Mucosa of rectum (tissue), 2 donors: ENCODE data around the gene AADACL4.
"Not testable (repeated sequence)": the region's sequence is repeated elsewhere in the genome, so short reads cannot be mapped to it uniquely, and the experiment has no call there.

Experiments used
- H3K27ac ChIP-seq, 2 donors: one replicate each; pipeline ENCODE4 v1.7.0; 2013; ENCODE audit warnings: inconsistent platforms in 2 of 2, low read depth in 2 of 2, low read length in 2 of 2
- H3K27me3 ChIP-seq, 2 donors: one replicate each; pipeline ENCODE4 v1.7.0; 2013; ENCODE audit warnings: low read length in 2 of 2; ENCODE audit not compliant: control insufficient read depth in 2 of 2, insufficient read depth in 2 of 2
- H3K36me3 ChIP-seq, 2 donors: one replicate each; pipeline ENCODE4 v1.7.0; 2013; ENCODE audit warnings: low read length in 2 of 2; ENCODE audit not compliant: control insufficient read depth in 2 of 2, insufficient read depth in 2 of 2
- H3K4me1 ChIP-seq, 2 donors: one replicate each; pipeline ENCODE4 v1.7.0; 2013; ENCODE audit warnings: low read length in 2 of 2, mild to moderate bottlenecking in 1 of 2; ENCODE audit not compliant: control insufficient read depth in 2 of 2, insufficient read depth in 2 of 2
- H3K4me3 ChIP-seq, 2 donors: one replicate each; pipeline ENCODE4 v1.7.0; 2013; ENCODE audit warnings: low read length in 2 of 2
- H3K9ac ChIP-seq, 2 donors: one replicate each; pipeline ENCODE4 v1.7.0; 2013; ENCODE audit warnings: low read length in 2 of 2, low read depth in 1 of 2, mild to moderate bottlenecking in 1 of 2
- H3K9me3 ChIP-seq, 2 donors: one replicate each; pipeline ENCODE4 v1.7.0; 2013; ENCODE audit warnings: low read length in 2 of 2; ENCODE audit not compliant: control insufficient read depth in 2 of 2
- donor health status: healthy.
- donor health status: Normal muscosa, but diverticular disease.

The AADACL4 gene

GRCh38 chr1:12656575-12656974 lies 12.7 kb downstream of the AADACL4 start:
- no peaks in the 10 kb centered on the region for H3K4me1 ChIP-seq
- H3K4me3 ChIP-seq: no peak overlapping the region
- H3K9me3 ChIP-seq: no peaks in the 10 kb centered on the region
- no peaks in the 10 kb centered on the region for H3K27me3 ChIP-seq
- no peaks in the 10 kb centered on the region for H3K36me3 ChIP-seq
- no peak overlapping the region for H3K27ac ChIP-seq
- no peak overlapping the region for H3K9ac ChIP-seq

- no peak overlapping the region for H3K4me3 ChIP-seq
- H3K9ac ChIP-seq: no peak overlapping the region
Observed at GRCh38 chr1:12657060-12657884, 13.4 kb downstream of the AADACL4 start.

GRCh38 chr1:12657885-12658512 lies 14.1 kb downstream of the AADACL4 start:
- H3K4me3 ChIP-seq, H3K27ac ChIP-seq, H3K27me3 ChIP-seq, H3K36me3 ChIP-seq, H3K9me3 ChIP-seq, H3K4me1 ChIP-seq, H3K9ac ChIP-seq: not testable (repeated sequence)

More at GRCh38 chr1:12657060-12657884, 13.4 kb downstream of the AADACL4 start:
- Histone ChIP-seq H3K9me3 (no peaks in the 10 kb centered on the region), H3K4me1 (no peaks in the 10 kb centered on the region), H3K27me3 (no peaks in the 10 kb centered on the region), H3K36me3 (no peaks in the 10 kb centered on the region), H3K27ac (no peak overlapping the region)

- Histone ChIP-seq H3K27ac (no peak overlapping the region), H3K27me3 (no peaks in the 10 kb centered on the region), H3K9me3 (no peaks in the 10 kb centered on the region), H3K4me3 (no peak overlapping the region), H3K4me1 (no peaks in the 10 kb centered on the region), H3K9ac (no peak overlapping the region), H3K36me3 (no peaks in the 10 kb centered on the region)
Observed at GRCh38 chr1:12658531-12659453, 14.9 kb downstream of the AADACL4 start.

- H3K9me3 ChIP-seq: no peaks in the 10 kb centered on the region
- no peaks in the 10 kb centered on the region for H3K27me3 ChIP-seq
- H3K9ac ChIP-seq: no peak overlapping the region
- H3K4me3 ChIP-seq: no peak overlapping the region
- no peaks in the 10 kb centered on the region for H3K36me3 ChIP-seq
- no peak overlapping the region for H3K27ac ChIP-seq
- no peaks in the 10 kb centered on the region for H3K4me1 ChIP-seq
Observed at GRCh38 chr1:12661606-12662219, 17.8 kb downstream of the AADACL4 start.

GRCh38 chr1:12662556-12662955 lies 18.7 kb downstream of the AADACL4 start:
- Histone ChIP-seq H3K36me3 (no peaks in the 10 kb centered on the region), H3K4me1 (no peaks in the 10 kb centered on the region), H3K9me3 (no peaks in the 10 kb centered on the region), H3K27me3 (no peaks in the 10 kb centered on the region), H3K27ac (no peak overlapping the region), H3K4me3 (no peak overlapping the region), H3K9ac (no peak overlapping the region)

GRCh38 chr1:12665511-12665910 lies 21.6 kb downstream of the AADACL4 start:
- no peaks in the 10 kb centered on the region for H3K27me3 ChIP-seq
- no peak overlapping the region for H3K9ac ChIP-seq
- no peaks in the 10 kb centered on the region for H3K4me1 ChIP-seq
- H3K27ac ChIP-seq: no peak overlapping the region
- no peak overlapping the region for H3K4me3 ChIP-seq
- no peaks in the 10 kb centered on the region for H3K9me3 ChIP-seq
- H3K36me3 ChIP-seq: no peaks in the 10 kb centered on the region

- H3K27ac ChIP-seq: no peak overlapping the region
- H3K4me1 ChIP-seq: no peaks in the 10 kb centered on the region
- H3K36me3 ChIP-seq: no peaks in the 10 kb centered on the region
- peaks cover 0 to under 1% of the 10 kb centered on the region in 2 donors for H3K27me3 ChIP-seq
- H3K9me3 ChIP-seq: no peaks in the 10 kb centered on the region
- no peak overlapping the region for H3K4me3 ChIP-seq
- no peak overlapping the region for H3K9ac ChIP-seq
Observed at GRCh38 chr1:12666141-12666735, 22.4 kb downstream of the AADACL4 start.

- Histone ChIP-seq H3K4me1 (no peaks in the 10 kb centered on the region), H3K36me3 (no peaks in the 10 kb centered on the region), H3K4me3 (no peak overlapping the region), H3K27me3 (peaks cover 0 to 6% of the 10 kb centered on the region in 2 donors), H3K27ac (no peak overlapping the region), H3K9ac (no peak overlapping the region), H3K9me3 (no peaks in the 10 kb centered on the region)
Observed at GRCh38 chr1:12669529-12670068, 25.7 kb downstream of the AADACL4 start.
